Gastroesophageal sphincter (tissue), 3 donors: ENCODE measurements around the gene PAK1.

Experiments used
- EP300 ChIP-seq: sonication (generic); formaldehyde crosslinking; IDR thresholded peaks from one replicate; pipeline ENCODE4 v1.6.1; 2017; ENCODE audit warnings: antibody characterized with exemption, mild to moderate bottlenecking
- POLR2A ChIP-seq, 2 donors: fragments of 450-650 bp; IDR thresholded peaks; one replicate each; pipeline ENCODE4 v1.6.1; 2017; ENCODE audit warnings: antibody characterized with exemption in 2 of 2, mild to moderate bottlenecking in 2 of 2, moderate library complexity in 1 of 2
- POLR2AphosphoS5 ChIP-seq: sonication (generic); formaldehyde crosslinking; IDR thresholded peaks from one replicate; pipeline ENCODE4 v1.6.1; 2017; ENCODE audit warnings: antibody characterized with exemption
- TF ChIP-seq, protein P1 (sequence below), 4 experiments: fragments of 200-600 bp in 2 of 4; fragments of 450-650 bp in 2 of 4; sonication (generic) in 1 of 4; IDR thresholded peaks; one replicate each; pipeline ENCODE4 v1.5.1; 2017 to 2019; ENCODE audit warnings: antibody characterized with exemption in 4 of 4, mild to moderate bottlenecking in 2 of 4, moderate library complexity in 2 of 4

DNA sequence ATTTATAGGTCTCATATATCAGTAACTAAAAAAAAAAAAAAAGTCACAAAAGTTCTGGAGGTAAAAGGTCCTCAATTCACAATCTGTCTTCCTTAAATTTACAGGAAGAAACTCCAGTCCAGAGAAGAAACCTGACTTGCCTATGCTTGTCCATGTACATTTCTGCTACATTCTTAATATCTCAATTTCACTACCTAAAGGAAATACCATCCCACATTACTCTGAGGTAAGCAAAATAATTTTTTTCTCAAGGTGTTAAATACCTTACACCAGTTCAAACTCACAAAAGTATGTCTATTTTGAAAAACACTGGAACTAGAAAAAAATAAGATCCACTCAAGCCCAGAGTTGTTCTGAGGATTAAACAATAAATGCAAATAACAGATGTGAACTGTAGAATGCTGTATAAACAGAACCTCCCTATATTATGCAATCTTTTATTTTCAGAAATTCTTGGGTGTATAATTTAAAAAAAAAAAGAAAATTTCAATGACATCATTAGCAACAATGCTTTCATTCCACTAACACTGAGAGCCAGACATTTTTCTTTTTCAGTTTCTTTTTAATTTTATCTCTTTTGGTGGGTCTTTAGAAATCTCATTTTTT, 122.5 kb downstream of the PAK1 start:
- TF ChIP-seq EP300 = no peak
- TF ChIP-seq, protein P1, sequence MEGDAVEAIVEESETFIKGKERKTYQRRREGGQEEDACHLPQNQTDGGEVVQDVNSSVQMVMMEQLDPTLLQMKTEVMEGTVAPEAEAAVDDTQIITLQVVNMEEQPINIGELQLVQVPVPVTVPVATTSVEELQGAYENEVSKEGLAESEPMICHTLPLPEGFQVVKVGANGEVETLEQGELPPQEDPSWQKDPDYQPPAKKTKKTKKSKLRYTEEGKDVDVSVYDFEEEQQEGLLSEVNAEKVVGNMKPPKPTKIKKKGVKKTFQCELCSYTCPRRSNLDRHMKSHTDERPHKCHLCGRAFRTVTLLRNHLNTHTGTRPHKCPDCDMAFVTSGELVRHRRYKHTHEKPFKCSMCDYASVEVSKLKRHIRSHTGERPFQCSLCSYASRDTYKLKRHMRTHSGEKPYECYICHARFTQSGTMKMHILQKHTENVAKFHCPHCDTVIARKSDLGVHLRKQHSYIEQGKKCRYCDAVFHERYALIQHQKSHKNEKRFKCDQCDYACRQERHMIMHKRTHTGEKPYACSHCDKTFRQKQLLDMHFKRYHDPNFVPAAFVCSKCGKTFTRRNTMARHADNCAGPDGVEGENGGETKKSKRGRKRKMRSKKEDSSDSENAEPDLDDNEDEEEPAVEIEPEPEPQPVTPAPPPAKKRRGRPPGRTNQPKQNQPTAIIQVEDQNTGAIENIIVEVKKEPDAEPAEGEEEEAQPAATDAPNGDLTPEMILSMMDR (IDR thresholded peaks at IDR 0.05) = no peak
- no peak for TF ChIP-seq POLR2A (IDR thresholded peaks at IDR 0.05)
- TF ChIP-seq POLR2AphosphoS5 = no peak
